Measurements from ENCODE around the gene MPZL2.

MPZL2 gene

GRCh38 chr11:118219732-118220131 is 44.4 kb downstream of the MPZL2 start:
- no peak for DNase-seq (ENCODE audit: low read depth)

- DNase-seq (ENCODE audit: low read depth): no peak
Observed at GRCh38 chr11:118219244-118219643, 44.9 kb downstream of the MPZL2 start.

GRCh38 chr11:118217575-118217974 is 46.5 kb downstream of the MPZL2 start:
- no peak for DNase-seq (ENCODE audit: low read depth)

DNA sequence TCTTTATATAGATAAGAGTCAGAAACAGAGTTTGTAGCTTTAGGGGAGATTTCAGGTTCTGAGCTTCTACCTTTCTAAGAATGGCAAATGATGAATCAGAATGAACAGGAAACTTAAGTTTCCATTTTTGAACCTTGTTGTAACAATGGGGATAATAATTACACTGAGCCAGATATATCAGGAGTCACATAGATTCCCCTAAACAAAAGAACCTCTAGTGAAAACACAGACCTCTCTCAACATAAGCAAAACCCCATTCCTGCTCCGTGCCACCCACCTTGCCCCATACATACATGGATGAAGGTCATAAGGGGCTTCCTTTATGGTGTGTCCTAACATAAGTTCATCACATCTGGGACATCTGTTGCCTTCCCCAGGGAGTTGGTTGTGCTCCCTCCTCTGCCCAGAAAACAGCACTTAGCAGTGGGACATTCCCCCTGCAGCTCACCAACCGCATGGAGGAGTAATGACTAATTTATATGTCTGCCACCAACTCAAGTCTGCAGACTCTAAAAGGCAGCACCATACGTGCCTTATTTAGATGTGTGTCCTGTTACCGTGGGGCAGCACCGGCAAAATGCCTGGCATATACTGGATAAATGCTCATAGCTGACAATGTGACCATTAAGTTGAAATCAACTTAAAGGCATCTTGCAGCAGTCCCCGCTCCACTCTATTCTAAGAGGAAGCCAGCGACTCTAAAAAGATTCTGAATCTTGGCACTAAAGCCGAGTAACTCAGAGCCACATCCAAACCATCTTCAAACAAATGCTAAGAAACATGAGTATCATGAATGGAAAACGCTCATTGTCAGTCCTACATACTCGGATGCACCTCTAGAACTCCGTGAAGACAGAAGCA is 47.2 kb downstream of the MPZL2 start:
- peak; percentile 42 for DNase-seq (ENCODE audit: low read depth)

GRCh38 chr11:118215765-118216164 is 48.3 kb downstream of the MPZL2 start:
- DNase-seq (ENCODE audit: low read depth): no peak

DNA sequence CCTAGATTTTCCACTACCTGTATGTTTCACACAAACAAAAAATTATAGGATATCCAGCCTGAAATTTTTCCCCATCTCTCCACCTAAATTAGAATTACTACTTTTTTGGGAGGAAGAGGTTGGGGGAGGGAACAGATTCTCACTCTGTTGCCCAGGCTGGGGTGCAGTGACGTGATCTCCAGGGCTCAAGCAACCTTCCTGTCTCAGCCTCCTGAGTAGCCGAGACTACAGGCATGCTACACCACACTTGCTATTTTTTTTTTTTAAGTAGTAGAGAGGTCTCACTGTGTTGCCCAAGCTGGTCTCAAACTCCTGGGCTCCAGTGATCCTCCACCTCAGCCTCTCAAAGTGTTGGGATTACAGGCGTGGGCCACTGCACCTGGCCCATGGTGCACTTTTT is 48.8 kb downstream of the MPZL2 start:
- no peak for DNase-seq (ENCODE audit: low read depth)

DNA sequence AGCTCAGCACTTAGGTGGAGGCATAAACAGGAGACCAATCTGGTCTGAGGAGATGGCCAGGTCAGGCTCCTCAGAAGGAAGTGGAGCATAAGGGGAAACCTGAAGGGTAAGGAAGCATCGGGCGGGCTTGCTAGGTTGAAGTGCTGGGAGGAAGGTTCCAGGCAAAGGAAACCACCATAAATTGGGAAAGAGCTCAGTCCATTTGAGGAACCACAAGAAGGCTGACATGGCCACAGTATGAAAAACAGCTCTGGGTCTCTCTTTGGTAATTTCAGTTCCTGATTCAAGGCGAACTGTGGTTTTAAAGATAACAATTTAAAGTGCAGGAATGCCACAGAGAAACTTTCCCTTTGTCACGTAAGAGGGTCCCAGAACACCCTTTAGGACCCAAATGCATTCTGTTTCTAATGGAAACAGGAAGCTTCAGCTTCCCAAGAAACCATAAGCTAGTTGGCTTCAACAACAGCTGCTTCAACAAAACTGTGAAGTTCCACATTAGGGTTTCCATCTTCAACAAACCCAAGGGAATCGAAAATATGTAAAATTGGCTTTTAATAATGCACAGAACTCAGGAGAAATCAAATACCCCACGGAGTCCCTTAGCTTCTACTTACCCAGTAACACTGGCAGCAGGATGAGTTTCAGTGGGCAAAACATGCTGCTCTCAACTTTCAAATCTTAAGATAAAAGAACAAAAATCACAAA is 49.7 kb downstream of the MPZL2 start:
- no peak for DNase-seq (ENCODE audit: low read depth)

DNA sequence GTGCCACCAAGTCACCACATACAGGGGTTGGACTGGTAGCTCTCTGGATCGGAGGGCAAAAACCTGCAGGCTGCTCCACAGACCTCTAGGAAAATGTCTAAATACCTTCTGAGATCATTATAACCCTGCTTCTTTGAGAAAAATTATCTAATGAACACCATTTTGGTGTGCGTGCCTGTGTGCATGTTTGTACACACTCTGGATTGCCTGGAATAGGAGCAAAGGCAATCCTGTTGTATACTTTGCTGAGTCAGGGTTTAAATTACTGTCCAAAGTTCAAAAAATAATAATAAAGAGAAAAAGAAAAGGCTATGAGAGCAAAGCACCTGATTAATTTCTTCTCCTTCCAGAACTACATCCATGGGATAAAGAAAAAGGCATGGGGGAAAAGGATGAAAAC is 50.3 kb downstream of the MPZL2 start:
- DNase-seq (ENCODE audit: low read depth): no peak

- DNase-seq (ENCODE audit: low read depth): no peak
Observed at GRCh38 chr11:118213201-118213600, 50.9 kb downstream of the MPZL2 start.

DNA sequence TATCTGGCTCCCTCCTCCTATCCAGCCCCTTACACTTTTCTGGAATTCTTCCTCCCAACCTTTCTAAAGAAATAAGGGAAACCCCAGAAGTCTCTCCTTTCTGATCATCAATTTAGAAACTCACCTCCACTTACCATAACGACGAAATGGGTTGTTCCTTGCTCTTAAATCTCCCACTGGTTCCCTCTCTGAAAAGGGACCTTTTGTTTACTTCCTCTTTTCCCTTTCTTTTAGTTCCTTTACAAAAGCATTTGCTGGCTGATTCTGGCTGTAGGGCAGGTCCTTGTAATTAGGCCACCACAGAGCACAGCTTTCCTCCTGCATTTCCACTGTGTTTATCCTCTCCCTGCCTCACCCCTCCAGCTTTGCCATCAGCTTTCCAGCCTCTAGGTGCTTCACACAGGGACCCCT is 51.3 kb downstream of the MPZL2 start:
- DNase-seq (ENCODE audit: low read depth): no peak

DNA sequence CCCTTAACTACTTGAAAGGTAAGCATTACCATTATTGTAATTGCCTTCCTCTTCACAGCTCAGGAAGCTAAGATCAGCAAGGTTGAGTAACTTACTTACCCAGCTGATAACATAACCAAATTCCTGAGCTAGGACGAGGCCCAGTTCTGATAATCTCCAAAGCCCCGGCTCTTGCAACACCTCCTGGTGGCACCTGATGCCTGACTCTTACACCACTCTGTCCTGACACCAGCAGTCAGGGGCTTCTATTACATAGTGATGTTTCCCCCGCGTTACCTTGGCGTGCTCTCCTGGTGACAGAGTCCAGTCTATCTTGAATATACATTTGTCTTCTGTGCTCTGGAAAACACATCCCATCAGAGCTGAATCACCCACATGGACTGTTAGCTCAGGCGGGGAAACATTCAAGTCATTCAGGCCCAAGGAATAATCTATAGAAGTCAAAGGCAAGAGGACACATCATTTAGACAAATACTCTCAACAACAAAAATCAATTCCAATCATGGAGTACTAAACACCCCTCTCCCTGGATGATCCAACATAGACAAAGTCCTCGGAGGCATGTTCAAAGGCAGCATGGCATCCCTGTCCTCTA is 51.9 kb downstream of the MPZL2 start:
- no peak for DNase-seq (ENCODE audit: low read depth)

DNA sequence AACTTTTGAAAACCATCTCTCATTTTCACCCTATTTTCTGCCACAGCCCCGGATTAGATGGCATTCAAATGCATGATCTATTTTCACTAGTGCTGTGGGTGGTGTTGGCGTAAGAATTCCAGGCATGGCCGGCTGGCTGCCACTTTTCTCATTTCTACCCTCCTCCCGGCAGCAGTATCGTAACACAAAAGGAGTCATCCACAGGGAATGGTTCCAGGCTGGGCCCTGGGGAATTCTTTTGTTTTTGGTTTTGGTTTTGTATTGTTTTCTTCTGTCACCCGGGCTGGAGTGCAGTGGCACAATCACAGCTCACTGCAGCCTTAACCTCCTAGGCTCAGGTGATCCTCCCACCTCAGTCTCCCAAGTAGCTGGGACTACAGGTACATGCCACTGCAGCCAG is 53.1 kb downstream of the MPZL2 start:
- no peak for DNase-seq (ENCODE audit: low read depth)

DNA sequence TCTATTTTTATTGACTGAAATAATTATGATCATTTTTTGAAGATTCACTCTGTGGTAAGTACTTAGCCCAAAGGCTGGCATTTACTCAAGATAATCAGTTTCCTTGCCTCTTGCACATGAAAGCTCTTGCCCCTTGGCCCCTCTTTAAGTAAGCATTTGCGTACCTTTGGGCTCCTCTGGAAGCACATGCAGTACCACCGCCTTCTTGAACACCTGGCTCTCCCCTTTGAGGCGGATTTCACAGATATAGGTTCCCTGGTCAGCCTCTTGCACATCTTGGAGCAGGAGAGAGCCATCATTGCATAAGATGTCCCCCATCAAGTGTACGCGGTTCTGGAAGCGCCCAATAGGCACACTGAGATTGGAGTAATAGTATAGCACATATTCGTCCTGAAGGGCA is 53.8 kb downstream of the MPZL2 start:
- no peak for DNase-seq (ENCODE audit: low read depth)

GRCh38 chr11:118209033-118209432 is 55.1 kb downstream of the MPZL2 start:
- DNase-seq (ENCODE audit: low read depth): no peak

DNA sequence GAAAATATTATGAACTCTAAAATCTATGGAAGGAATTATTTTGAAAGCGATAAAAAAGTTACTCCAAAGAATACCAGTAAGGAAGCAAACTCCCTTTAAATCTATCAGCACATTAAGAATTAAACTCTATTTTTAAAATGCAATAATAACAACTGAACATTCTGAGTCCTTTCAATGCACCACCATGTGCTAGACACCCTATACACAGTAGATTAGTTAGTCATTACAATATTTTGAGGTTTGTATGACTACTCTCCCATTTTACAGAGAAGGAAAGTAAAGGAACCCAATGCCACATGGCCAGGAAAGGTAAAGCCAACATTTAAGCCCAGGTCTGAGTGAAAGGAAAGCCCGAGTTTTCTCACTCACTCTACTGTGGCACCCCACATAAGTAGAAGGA is 57.0 kb downstream of the MPZL2 start:
- DNase-seq (ENCODE audit: low read depth): no peak

- DNase-seq (ENCODE audit: low read depth): no peak
Observed at GRCh38 chr11:118206391-118207031, 57.6 kb downstream of the MPZL2 start.

DNA sequence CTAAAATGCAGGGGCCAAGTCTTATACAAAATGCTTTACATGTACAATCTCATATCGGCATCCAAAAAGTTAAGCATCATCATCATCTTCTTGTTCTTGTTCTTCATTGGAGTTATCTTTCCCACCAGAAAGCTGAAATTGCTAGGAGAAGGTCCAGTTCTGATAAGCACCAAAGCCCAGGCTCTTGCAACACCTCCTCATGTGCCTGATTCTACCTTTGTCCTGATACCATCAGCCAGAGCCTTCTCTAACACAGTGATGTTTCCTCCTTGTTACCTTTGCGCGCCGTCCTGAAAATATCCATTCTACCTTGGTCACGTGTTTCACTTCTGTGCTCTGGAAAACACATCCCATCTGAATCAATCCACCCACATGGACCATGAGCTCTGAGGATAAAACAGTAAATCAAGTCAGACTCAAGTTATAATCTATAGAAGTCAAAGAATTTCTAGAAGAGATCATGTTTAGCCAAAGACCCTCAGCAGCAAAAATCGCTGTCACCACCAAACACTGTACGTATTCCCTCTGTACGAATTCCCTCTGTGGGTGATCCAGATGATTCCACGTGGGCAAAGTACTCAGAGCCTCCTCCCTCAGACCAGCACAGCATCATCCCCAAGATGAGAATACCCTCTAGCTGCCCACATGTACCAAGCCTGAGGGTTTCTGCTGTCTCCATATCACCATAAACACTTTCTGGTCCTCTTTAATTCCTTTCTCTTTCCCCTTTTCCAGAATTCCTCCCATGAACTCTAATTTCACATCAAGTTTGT is 58.3 kb downstream of the MPZL2 start:
- DNase-seq (ENCODE audit: low read depth): no peak
